Naive B cell (primary cell): Measurements from ENCODE around the gene TMEM174. TPM values are rescaled to one million over a fixed set of nuclear protein-coding genes. Genes with fewer than 3 reads are reported as not detected.

Source experiments
- ATAC-seq, 2 donors: fragments of 150-1000 bp; cut with Tn5 transposase; 2 replicates each; pipeline ENCODE4 v1.10.0; 2021; ENCODE audit warnings: low read depth in 2 of 2, mild to moderate bottlenecking in 2 of 2, moderate library complexity in 2 of 2
- DNase-seq: peaks from one replicate; pipeline ENCODE4 v3.0.0; 2022
- H3K27ac Mint-ChIP-seq, 6 donors: one replicate each; pipeline ENCODE4 v1.8.0; 2020 to 2022; ENCODE audit warnings: mild to moderate bottlenecking in 6 of 6, mixed read lengths in 6 of 6, moderate library complexity in 5 of 6, inconsistent platforms in 2 of 6
- H3K27me3 Mint-ChIP-seq, 3 donors: one replicate each; pipeline ENCODE4 v1.8.0; 2021 to 2022; ENCODE audit warnings: mixed read lengths in 3 of 3, mild to moderate bottlenecking in 1 of 3
- H3K36me3 Mint-ChIP-seq, 2 donors: one replicate each; pipeline ENCODE4 v1.8.0; 2020 to 2022; ENCODE audit warnings: mixed read lengths in 2 of 2, inconsistent platforms in 1 of 2, mild to moderate bottlenecking in 1 of 2
- H3K4me1 Mint-ChIP-seq, 3 donors: one replicate each; pipeline ENCODE4 v1.8.0; 2020 to 2022; ENCODE audit warnings: mixed read lengths in 3 of 3, inconsistent platforms in 1 of 3, mild to moderate bottlenecking in 1 of 3, moderate library complexity in 1 of 3
- H3K4me3 Mint-ChIP-seq, 8 donors: one replicate each; pipeline ENCODE4 v1.8.0; 2020 to 2022; ENCODE audit warnings: mild to moderate bottlenecking in 8 of 8, mixed read lengths in 8 of 8, moderate library complexity in 8 of 8, inconsistent platforms in 2 of 8
- H3K9me3 Mint-ChIP-seq, 7 donors: one replicate each; pipeline ENCODE4 v1.8.0; 2020 to 2022; ENCODE audit warnings: mixed read lengths in 7 of 7, mild to moderate bottlenecking in 5 of 7, inconsistent platforms in 2 of 7, moderate library complexity in 1 of 7
- polyA plus RNA-seq, 6 donors: library from polyadenylated mRNA; unstranded; fragments of 300-500 nt; fragmentation: Illumina TruSeq; gene quantifications; one replicate each; pipeline ENCODE4 v1.2.3, GENCODE V29; 2021; ENCODE audit warnings: low read depth in 6 of 6

Gene TMEM174
- polyA plus RNA-seq, 6 donors from 2014 or later = not detected

DNA sequence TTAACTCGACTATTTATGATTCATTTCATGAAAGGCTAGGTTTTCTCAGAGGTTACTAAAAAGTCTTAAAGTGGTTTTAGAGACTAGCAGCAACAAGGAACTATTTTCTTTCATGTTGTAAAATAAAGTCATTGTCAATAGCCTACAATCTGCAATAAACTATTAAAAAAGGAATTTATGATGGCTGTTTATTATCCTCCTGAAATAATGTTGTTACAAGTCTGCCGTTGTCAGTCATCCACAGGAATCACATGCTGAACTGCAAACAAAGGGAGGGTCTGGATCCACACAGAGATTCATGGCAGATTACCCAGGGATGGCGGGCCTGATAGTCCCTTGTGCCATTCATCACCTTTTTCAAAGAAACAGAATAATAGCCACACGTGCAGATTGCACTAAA, 49.2 kb downstream of the TMEM174 start:
- Mint-ChIP-seq H3K36me3 (no peaks in the 10 kb centered on the region), H3K9me3 (peaks cover 0 to 1% (median 0%) of the 10 kb centered on the region in 7 donors), H3K27ac (no peak overlapping the region), H3K4me1 (no peaks in the 10 kb centered on the region), H3K27me3 (peaks cover 49 to 65% (median 56%) of the 10 kb centered on the region in 3 donors), H3K4me3 (no peak overlapping the region)
- DNase-seq (no peak), ATAC-seq (no peak)

Other genes with a start within 250 kb of the TMEM174 start
- gene FCHO2, start 217.2 kb upstream of the TMEM174 start, polyA plus RNA-seq = 1 to 10 TPM in 5 of 6 donors, not detected in 1; 2.2 to 3.7 (median 3.1) TPM
- gene TMEM171, start 52.6 kb upstream of the TMEM174 start, polyA plus RNA-seq = not detected